Activated T-cell treated with anti-CD3 and anti-CD28 coated beads for 24 hours (primary cell): ENCODE results near the gene ADSS1.

Source experiments
- DNase-seq: peaks from one replicate; pipeline ENCODE4 v3.0.0-alpha.2; 2020; ENCODE audit warnings: low read depth

The ADSS1 gene

GRCh38 chr14:104784218-104784568 is 60.2 kb downstream of the ADSS1 start:
- no peak for DNase-seq

GRCh38 chr14:104784846-104785707 is 61.0 kb downstream of the ADSS1 start:
- no peak for DNase-seq

- DNase-seq: no peak
These were observed 61.7 kb downstream of the ADSS1 start for GRCh38 chr14:104785708-104786080.

- DNase-seq: no peak
These were observed 62.1 kb downstream of the ADSS1 start for GRCh38 chr14:104786091-104786586.

- no peak for DNase-seq
These were observed 63.0 kb downstream of the ADSS1 start for GRCh38 chr14:104786726-104787675.

GRCh38 chr14:104787736-104788135 is 63.7 kb downstream of the ADSS1 start:
- DNase-seq: no peak

GRCh38 chr14:104788161-104788818 is 64.3 kb downstream of the ADSS1 start:
- no peak for DNase-seq

- DNase-seq: no peak
These were observed 65.0 kb downstream of the ADSS1 start for GRCh38 chr14:104788873-104789663.

- DNase-seq: no peak
These were observed 66.0 kb downstream of the ADSS1 start for GRCh38 chr14:104789752-104790743.

- DNase-seq: no peak
These were observed 67.4 kb downstream of the ADSS1 start for GRCh38 chr14:104791425-104791824.

- DNase-seq: no peak
These were observed 68.3 kb downstream of the ADSS1 start for GRCh38 chr14:104792101-104792884.

- no peak for DNase-seq
These were observed 69.1 kb downstream of the ADSS1 start for GRCh38 chr14:104792945-104793702.

GRCh38 chr14:104793703-104793959 is 69.6 kb downstream of the ADSS1 start:
- DNase-seq: no peak

- DNase-seq: peak; percentile 30
These were observed 70.1 kb downstream of the ADSS1 start for GRCh38 chr14:104794099-104794498.

GRCh38 chr14:104794631-104794992 is 70.6 kb downstream of the ADSS1 start:
- no peak for DNase-seq

- no peak for DNase-seq
These were observed 71.2 kb downstream of the ADSS1 start, which contains the start of gene AKT1 for GRCh38 chr14:104794993-104795780. AKT1 (minus strand) TSS chr14:104795748; CDS start chr14:104792643, 3,105 bp downstream.

GRCh38 chr14:104795781-104796686 is 72.0 kb downstream of the ADSS1 start:
- DNase-seq: peak; percentile 43
